Ovary (tissue), 3 donors: ENCODE results near the gene SMOC2.

Experiments used
- EP300 ChIP-seq: sonication (generic); formaldehyde crosslinking; IDR thresholded peaks from one replicate; pipeline ENCODE4 v1.6.1; 2017; ENCODE audit warnings: antibody characterized with exemption
- POLR2A ChIP-seq: fragments of 450-650 bp; IDR thresholded peaks from one replicate; pipeline ENCODE4 v1.6.1; 2017; ENCODE audit warnings: antibody characterized with exemption, mild to moderate bottlenecking, moderate library complexity
- TF ChIP-seq, protein P1 (sequence below), 3 donors: fragments of 450-650 bp in 2 of 3; fragments of 200-600 bp in 1 of 3; IDR thresholded peaks; one replicate each; pipeline versions ENCODE4 v1.5.1 to v1.8.0; 2016 to 2022; ENCODE audit warnings: antibody characterized with exemption in 3 of 3, mild to moderate bottlenecking in 1 of 3
- donor health status: DM: no; HTN: no; CAD: no.

DNA sequence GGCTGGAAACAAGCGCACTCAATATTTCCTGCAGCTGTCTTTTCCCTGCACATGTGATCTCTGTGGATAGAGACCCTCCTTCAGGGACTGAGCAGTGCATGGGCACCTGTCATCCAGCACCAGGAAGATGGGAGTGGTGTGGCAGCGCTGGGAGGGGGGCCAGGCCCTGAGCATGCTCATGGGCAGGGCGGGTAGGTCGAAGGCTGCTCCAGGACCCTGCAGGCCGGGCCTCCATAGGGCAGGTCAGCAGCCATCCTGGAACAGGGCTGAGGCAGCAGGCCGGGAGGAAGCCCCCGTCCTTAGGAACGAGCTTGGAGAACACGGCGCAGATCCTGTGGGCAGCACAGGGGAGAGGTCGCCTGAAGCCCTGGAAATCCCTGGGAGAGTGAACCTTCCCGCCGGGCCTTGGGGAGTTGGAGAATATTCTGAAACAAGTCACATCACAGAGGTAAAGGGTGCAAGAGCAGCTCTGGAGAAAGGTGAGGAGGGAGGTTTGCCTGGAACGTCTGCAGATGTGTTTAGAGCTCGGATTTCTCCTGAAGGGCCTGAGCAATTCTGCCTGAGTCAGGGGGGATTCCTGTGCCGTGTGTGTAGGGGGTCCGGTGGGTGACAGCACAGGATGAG is 133.2 kb downstream of the SMOC2 start:
- TF ChIP-seq POLR2A (no peak), EP300 (no peak)
- TF ChIP-seq, protein P1, sequence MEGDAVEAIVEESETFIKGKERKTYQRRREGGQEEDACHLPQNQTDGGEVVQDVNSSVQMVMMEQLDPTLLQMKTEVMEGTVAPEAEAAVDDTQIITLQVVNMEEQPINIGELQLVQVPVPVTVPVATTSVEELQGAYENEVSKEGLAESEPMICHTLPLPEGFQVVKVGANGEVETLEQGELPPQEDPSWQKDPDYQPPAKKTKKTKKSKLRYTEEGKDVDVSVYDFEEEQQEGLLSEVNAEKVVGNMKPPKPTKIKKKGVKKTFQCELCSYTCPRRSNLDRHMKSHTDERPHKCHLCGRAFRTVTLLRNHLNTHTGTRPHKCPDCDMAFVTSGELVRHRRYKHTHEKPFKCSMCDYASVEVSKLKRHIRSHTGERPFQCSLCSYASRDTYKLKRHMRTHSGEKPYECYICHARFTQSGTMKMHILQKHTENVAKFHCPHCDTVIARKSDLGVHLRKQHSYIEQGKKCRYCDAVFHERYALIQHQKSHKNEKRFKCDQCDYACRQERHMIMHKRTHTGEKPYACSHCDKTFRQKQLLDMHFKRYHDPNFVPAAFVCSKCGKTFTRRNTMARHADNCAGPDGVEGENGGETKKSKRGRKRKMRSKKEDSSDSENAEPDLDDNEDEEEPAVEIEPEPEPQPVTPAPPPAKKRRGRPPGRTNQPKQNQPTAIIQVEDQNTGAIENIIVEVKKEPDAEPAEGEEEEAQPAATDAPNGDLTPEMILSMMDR (IDR thresholded peaks at IDR 0.05) = no peak
